Neuronal stem cell (in vitro differentiated cells): ENCODE data around the gene MGAT5B.

Source experiments
- DNase-seq: peaks from one replicate; pipeline ENCODE4 v3.0.0-alpha.2; 2013; ENCODE audit warnings: low spot score
- H2AFZ ChIP-seq: one replicate; pipeline ENCODE4 v1.6.1; 2013; ENCODE audit warnings: mild to moderate bottlenecking, low read length, inconsistent platforms
- H2AK5ac ChIP-seq: 2 replicates; pipeline ENCODE4 v1.6.1; 2013; ENCODE audit warnings: low read depth, mild to moderate bottlenecking, inconsistent platforms, low read length, moderate library complexity, mixed read lengths
- H2BK120ac ChIP-seq: 2 replicates; pipeline ENCODE4 v1.6.1; 2013; ENCODE audit warnings: low read depth, mild to moderate bottlenecking, inconsistent platforms, low read length, moderate library complexity, mixed read lengths
- H2BK12ac ChIP-seq: one replicate; pipeline ENCODE4 v1.6.1; 2013; ENCODE audit warnings: low read length, inconsistent platforms
- H2BK15ac ChIP-seq: 2 replicates; pipeline ENCODE4 v1.6.1; 2013; ENCODE audit warnings: mild to moderate bottlenecking, low read length, inconsistent platforms, mixed read lengths
- H2BK5ac ChIP-seq: one replicate; pipeline ENCODE4 v1.6.1; 2013; ENCODE audit warnings: inconsistent platforms, mild to moderate bottlenecking, low read length, moderate library complexity
- H3K14ac ChIP-seq: one replicate; pipeline ENCODE4 v1.6.1; 2013; ENCODE audit warnings: low read length, inconsistent platforms
- H3K18ac ChIP-seq: 2 replicates; pipeline ENCODE4 v1.6.1; 2013; ENCODE audit warnings: low read length, inconsistent platforms
- H3K23ac ChIP-seq: 2 replicates; pipeline ENCODE4 v1.6.1; 2013; ENCODE audit warnings: low read depth, mild to moderate bottlenecking, mixed read lengths, low read length, inconsistent platforms; ENCODE audit not compliant: poor library complexity
- H3K27ac ChIP-seq: replicated peaks from 3 replicates; pipeline ENCODE4 v1.5.1; 2013; ENCODE audit warnings: low read length, inconsistent platforms
- H3K27me3 ChIP-seq, 3 experiments: 2 replicates each; pipeline ENCODE4 v1.6.1; 2013; ENCODE audit warnings: low read length in 3 of 3, mild to moderate bottlenecking in 2 of 3, inconsistent platforms in 1 of 3, low read depth in 1 of 3, mixed read lengths in 1 of 3, moderate library complexity in 1 of 3; ENCODE audit not compliant: control insufficient read depth in 3 of 3, insufficient read depth in 3 of 3
- H3K36me3 ChIP-seq, 2 donors: replicated peaks in 1 of 2; 2 replicates each; pipeline ENCODE4 v1.6.1; 2013; ENCODE audit warnings: low read length in 2 of 2; ENCODE audit not compliant: control insufficient read depth in 2 of 2, insufficient read depth in 2 of 2
- H3K4ac ChIP-seq: 2 replicates; pipeline ENCODE4 v1.6.1; 2013; ENCODE audit warnings: inconsistent platforms, mild to moderate bottlenecking, low read length, moderate library complexity
- H3K4me1 ChIP-seq, 2 donors: 1 replicate in 1 of 2; 2 replicates in 1 of 2; pipeline ENCODE4 v1.6.1; 2013; ENCODE audit warnings: low read length in 2 of 2, low read depth in 1 of 2; ENCODE audit not compliant: control insufficient read depth in 2 of 2, insufficient read depth in 1 of 2
- H3K4me2 ChIP-seq: one replicate; pipeline ENCODE4 v1.6.1; 2013; ENCODE audit warnings: mild to moderate bottlenecking, low read length, inconsistent platforms; ENCODE audit not compliant: insufficient read depth, poor library complexity, severe bottlenecking
- H3K4me3 ChIP-seq, 2 donors: 2 replicates each; pipeline ENCODE4 v1.5.1; 2013; ENCODE audit warnings: low read length in 2 of 2, mild to moderate bottlenecking in 2 of 2, inconsistent platforms in 1 of 2, moderate library complexity in 1 of 2
- H3K79me1 ChIP-seq: one replicate; pipeline ENCODE4 v1.6.1; 2013; ENCODE audit warnings: low read depth, mild to moderate bottlenecking, inconsistent platforms, low read length, moderate library complexity
- H3K9ac ChIP-seq: one replicate; pipeline ENCODE4 v1.6.1; 2013; ENCODE audit warnings: mild to moderate bottlenecking, low read depth, low read length, inconsistent platforms; ENCODE audit not compliant: poor library complexity
- H3K9me3 ChIP-seq, 2 donors: replicated peaks in 1 of 2; 2 replicates each; pipeline versions ENCODE3 to v1.6.1; 2013; ENCODE audit warnings: low read length in 2 of 2, mild to moderate bottlenecking in 2 of 2, inconsistent platforms in 1 of 2, low read depth in 1 of 2, mixed read lengths in 1 of 2, moderate library complexity in 1 of 2; ENCODE audit not compliant: control insufficient read depth in 2 of 2, insufficient read depth in 1 of 2
- H4K8ac ChIP-seq: one replicate; pipeline ENCODE4 v1.6.1; 2013; ENCODE audit warnings: low read depth, mild to moderate bottlenecking, inconsistent platforms, low read length, moderate library complexity
- H4K91ac ChIP-seq: one replicate; pipeline ENCODE4 v1.6.1; 2013; ENCODE audit warnings: low read length, low read depth, mild to moderate bottlenecking, inconsistent platforms; ENCODE audit not compliant: poor library complexity
- WGBS, 2 donors: extraction: QIAGEN DNeasy Blood & Tissue Kit; methylation state at CpG; one replicate each; pipeline ENCODE4 v1.1.7; 2013; ENCODE audit warnings: missing lambda C conversion rate in 2 of 2, mixed read lengths in 1 of 2; ENCODE audit not compliant: insufficient read length in 2 of 2, insufficient replicate concordance in 1 of 2; ENCODE audit errors: extremely low coverage in 2 of 2; 5-methylcytosine and 5-hydroxymethylcytosine counted together

MGAT5B gene

GRCh38 chr17:76822184-76822778 is 45.9 kb upstream of the MGAT5B start:
- Histone ChIP-seq H3K4ac (no peak overlapping the region), H3K4me3 (no peak overlapping the region), H2BK5ac (no peak overlapping the region), H2AFZ (no peak overlapping the region), H3K27ac (no peak overlapping the region), H3K4me2 (no peak overlapping the region), H3K27me3 (peaks cover 0 to 6% (median 0%) of the 10 kb centered on the region in 3 experiments), H3K14ac (no peak overlapping the region), H3K9ac (no peak overlapping the region), H3K36me3 (no peaks in the 10 kb centered on the region), H3K79me1 (peaks cover 2% of the 10 kb centered on the region), H2AK5ac (no peak overlapping the region), H3K23ac (no peak overlapping the region), H4K91ac (no peak overlapping the region), H3K18ac (peak overlapping the region; percentile 5), H3K4me1 (peaks cover 0 to 2% of the 10 kb centered on the region in 2 donors), H3K9me3 (no peaks in the 10 kb centered on the region), H2BK12ac (no peak overlapping the region), H4K8ac (no peak overlapping the region), H2BK15ac (no peak overlapping the region), H2BK120ac (no peak overlapping the region)
- WGBS, 2 donors, result no CpG with 5 or more reads among the region's 7 CpGs
- no peak for DNase-seq

- no peak overlapping the region for H2AK5ac ChIP-seq
- H3K4me1 ChIP-seq, result peaks cover 0 to 2% of the 10 kb centered on the region in 2 donors
- H2BK15ac ChIP-seq, result no peak overlapping the region
- H3K23ac ChIP-seq, result no peak overlapping the region
- no peaks in the 10 kb centered on the region for H3K9me3 ChIP-seq
- no peak overlapping the region for H4K91ac ChIP-seq
- no CpG with 5 or more reads among the region's 12 CpGs for WGBS, 2 donors
- H3K27me3 ChIP-seq, result peaks cover 0 to 6% (median 0%) of the 10 kb centered on the region in 3 experiments
- H3K9ac ChIP-seq, result no peak overlapping the region
- H3K4me2 ChIP-seq, result no peak overlapping the region
- no peak for DNase-seq
- H2BK5ac ChIP-seq, result no peak overlapping the region
- H2AFZ ChIP-seq, result no peak overlapping the region
- no peak overlapping the region for H3K4ac ChIP-seq
- no peak overlapping the region for H3K18ac ChIP-seq
- no peak overlapping the region for H3K14ac ChIP-seq
- H4K8ac ChIP-seq, result no peak overlapping the region
- H3K4me3 ChIP-seq, result no peak overlapping the region
- H2BK12ac ChIP-seq, result no peak overlapping the region
- H3K27ac ChIP-seq, result no peak overlapping the region
- H2BK120ac ChIP-seq, result no peak overlapping the region
- H3K79me1 ChIP-seq, result peaks cover 2% of the 10 kb centered on the region
- H3K36me3 ChIP-seq, result no peaks in the 10 kb centered on the region
Observed at GRCh38 chr17:76824093-76824492, 44.1 kb upstream of the MGAT5B start.

GRCh38 chr17:76826330-76827068 is 41.7 kb upstream of the MGAT5B start:
- Histone ChIP-seq H4K8ac (no peak overlapping the region), H3K27ac (no peak overlapping the region), H3K23ac (no peak overlapping the region), H3K9ac (no peak overlapping the region), H3K14ac (no peak overlapping the region), H3K4me2 (no peak overlapping the region), H3K36me3 (no peaks in the 10 kb centered on the region), H3K4ac (no peak overlapping the region), H2AK5ac (no peak overlapping the region), H3K18ac (no peak overlapping the region), H2BK120ac (no peak overlapping the region), H3K79me1 (no peaks in the 10 kb centered on the region), H2AFZ (peak overlapping the region; percentile 24), H3K9me3 (no peaks in the 10 kb centered on the region), H2BK12ac (no peak overlapping the region), H2BK5ac (no peak overlapping the region), H3K4me1 (peaks cover 0 to 2% of the 10 kb centered on the region in 2 donors), H4K91ac (no peak overlapping the region), H3K4me3 (peak overlapping the region in 1 of 2 donors; percentile 27), H2BK15ac (no peak overlapping the region), H3K27me3 (no peaks in the 10 kb centered on the region)
- no CpG with 5 or more reads among the region's 24 CpGs for WGBS, 2 donors
- DNase-seq, result no peak

GRCh38 chr17:76827736-76828135 is 40.5 kb upstream of the MGAT5B start:
- Histone ChIP-seq H3K36me3 (no peaks in the 10 kb centered on the region), H2BK12ac (no peak overlapping the region)

More at GRCh38 chr17:76827736-76828135, 40.5 kb upstream of the MGAT5B start:
- Histone ChIP-seq H3K4me2 (no peak overlapping the region), H4K91ac (no peak overlapping the region), H3K27me3 (no peaks in the 10 kb centered on the region), H3K4me1 (peaks cover 0 to 2% of the 10 kb centered on the region in 2 donors), H3K4ac (no peak overlapping the region), H4K8ac (no peak overlapping the region), H3K9ac (no peak overlapping the region), H2BK120ac (no peak overlapping the region), H3K79me1 (no peaks in the 10 kb centered on the region), H3K18ac (no peak overlapping the region), H3K27ac (no peak overlapping the region), H2AFZ (no peak overlapping the region), H3K14ac (no peak overlapping the region), H3K23ac (no peak overlapping the region), H2BK5ac (no peak overlapping the region), H2BK15ac (no peak overlapping the region), H3K4me3 (no peak overlapping the region), H2AK5ac (no peak overlapping the region), H3K9me3 (no peaks in the 10 kb centered on the region)
- no peak for DNase-seq
- WGBS, 2 donors, result no CpG with 5 or more reads among the region's 14 CpGs
